Measurements from ENCODE around the gene ZFHX3. TPM values are rescaled to one million over a fixed set of nuclear protein-coding genes. Genes with fewer than 3 reads are reported as not detected.

ZFHX3 gene
- total RNA-seq, 6 experiments from 2014 or later, result 7.1 to 9.4 (median 7.7) TPM

DNA sequence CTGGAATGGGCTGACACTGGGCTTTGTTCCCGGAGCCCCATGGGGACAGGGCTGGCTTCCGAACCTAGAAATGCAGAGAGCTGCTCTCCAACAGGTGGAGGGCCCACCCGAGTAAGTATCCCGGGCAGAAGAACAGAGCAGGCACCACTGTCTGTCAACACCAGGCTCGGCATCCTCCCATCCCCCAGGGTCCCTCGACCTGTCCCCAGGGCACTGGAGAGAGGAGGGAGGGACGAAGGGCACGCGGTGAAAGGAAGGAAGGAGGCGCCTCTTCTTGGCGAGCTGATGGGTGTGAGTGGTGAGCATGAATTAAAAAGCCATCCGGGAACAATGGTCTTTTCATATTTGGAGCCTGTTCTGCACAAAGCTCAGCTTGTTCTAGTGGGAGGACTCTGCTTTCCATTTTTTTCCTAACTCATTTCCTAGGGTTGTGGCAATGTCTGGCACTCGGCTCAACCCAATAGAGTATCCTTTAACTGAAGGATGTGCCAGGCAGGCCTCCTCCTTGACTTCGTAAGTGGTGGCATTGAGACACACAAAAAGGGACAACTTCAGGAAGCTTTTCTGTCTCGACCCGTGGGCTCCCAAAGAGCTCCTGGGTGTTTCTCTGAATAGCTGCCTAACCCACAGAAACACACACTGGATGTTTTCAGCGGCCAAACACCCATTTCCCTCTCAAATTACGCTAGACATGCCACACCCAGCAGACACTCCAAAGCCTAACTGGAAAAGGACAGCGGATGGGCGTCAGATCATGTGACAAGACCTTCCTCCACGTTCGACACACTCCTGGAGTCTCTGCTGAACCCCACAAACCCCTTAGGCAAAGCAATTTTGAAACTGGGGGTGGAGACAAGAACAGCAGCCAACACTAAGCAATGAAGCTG, 47.7 kb downstream of the ZFHX3 start:
- Histone ChIP-seq H3K27me3 (no peaks in the 10 kb centered on the region), H3K4me3 (no peak overlapping the region), H3K36me3 (no peaks in the 10 kb centered on the region), H3K27ac (no peak overlapping the region), H3K9me3 (no peaks in the 10 kb centered on the region), H3K4me1 (peaks cover 0 to 14% (median 6%) of the 10 kb centered on the region in 4 donors)
- peak in 1 of 4 donors; percentile 26 for ATAC-seq
- 83% methylated on average over 11 of the region's 22 CpGs for WGBS (ENCODE audit: insufficient coverage, low coverage, low lambda C conversion rate, missing lambda C conversion rate)
- TF ChIP-seq POLR2A (IDR thresholded peaks at IDR 0.05) (no peak), CTCF (IDR thresholded peaks at IDR 0.05) (no peak)
- DNase-seq, result no peak
- intact Hi-C loops (cut with DNase I), result no loop called here

DNA sequence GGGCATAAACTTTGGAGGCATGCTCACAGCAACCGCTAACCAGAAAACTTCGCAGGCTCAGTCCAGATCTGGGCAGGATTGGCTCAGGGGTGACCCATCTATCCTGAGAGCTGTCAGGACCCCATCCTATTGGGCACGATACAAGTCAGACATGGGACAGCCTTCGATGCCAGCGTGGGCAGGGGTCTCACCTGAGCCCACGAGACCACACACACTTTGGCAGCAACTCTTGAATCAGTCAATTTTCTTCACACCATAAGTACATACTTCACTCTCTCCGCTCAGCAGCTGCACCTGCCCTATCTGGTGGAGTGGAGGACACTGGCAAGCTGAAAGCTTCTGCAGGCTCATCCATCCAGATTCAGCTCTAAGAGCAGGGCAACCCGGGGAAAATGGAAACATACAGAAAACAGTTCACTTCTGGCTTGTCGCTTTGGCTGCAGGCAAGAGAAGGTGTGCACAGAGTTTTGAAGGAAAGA, 48.3 kb downstream of the ZFHX3 start:
- no peak overlapping the region for H3K4me3 ChIP-seq
- WGBS (ENCODE audit: insufficient coverage, low coverage, low lambda C conversion rate, missing lambda C conversion rate), result 85% methylated on average over 4 of the region's 9 CpGs
- peaks cover 0 to 14% (median 6%) of the 10 kb centered on the region in 4 donors for H3K4me1 ChIP-seq
- DNase-seq (no peak), ATAC-seq (no peak)
- H3K9me3 ChIP-seq, result no peaks in the 10 kb centered on the region
- intact Hi-C loops (cut with DNase I), result no loop called here
- TF ChIP-seq CTCF (IDR thresholded peaks at IDR 0.05), result no peak
- no peak for TF ChIP-seq POLR2A (IDR thresholded peaks at IDR 0.05)
- H3K36me3 ChIP-seq, result no peaks in the 10 kb centered on the region
- H3K27me3 ChIP-seq, result no peaks in the 10 kb centered on the region
- H3K27ac ChIP-seq, result no peak overlapping the region

DNA sequence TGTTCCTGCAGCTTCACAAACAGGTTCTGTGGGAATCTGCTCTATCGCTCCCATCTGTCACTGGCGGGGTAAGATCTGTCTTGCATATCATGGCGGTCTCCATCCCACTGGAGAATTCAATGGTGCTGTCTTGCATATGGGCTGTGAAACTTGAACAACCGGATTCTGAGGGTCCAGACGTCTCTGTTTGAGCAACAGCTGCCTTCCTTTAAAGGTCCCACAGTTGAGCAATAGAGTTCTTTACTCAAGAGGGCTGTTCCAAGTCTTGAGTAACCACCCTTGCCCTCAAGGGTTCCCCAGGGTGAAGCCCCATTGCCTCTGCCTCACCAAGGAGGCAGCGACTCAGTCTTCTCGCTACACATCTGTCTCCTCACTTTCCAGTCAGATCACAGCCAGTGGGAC, 50.8 kb downstream of the ZFHX3 start:
- no peak overlapping the region for H3K27ac ChIP-seq

More for the DNA sequence above, 50.8 kb downstream of the ZFHX3 start:
- H3K4me1 ChIP-seq, result peaks cover 0 to 25% (median 11%) of the 10 kb centered on the region in 4 donors
- H3K9me3 ChIP-seq, result no peaks in the 10 kb centered on the region
- WGBS (ENCODE audit: insufficient coverage, low coverage, low lambda C conversion rate, missing lambda C conversion rate), result 87% methylated on average over 7 of the region's 7 CpGs
- H3K36me3 ChIP-seq, result no peaks in the 10 kb centered on the region
- ATAC-seq, result peak; percentile 5 to 24 (median 18)
- intact Hi-C loops (cut with DNase I), result no loop called here
- no peak for DNase-seq
- H3K4me3 ChIP-seq, result no peak overlapping the region
- no peak for TF ChIP-seq CTCF (IDR thresholded peaks at IDR 0.05)
- no peak for TF ChIP-seq POLR2A (IDR thresholded peaks at IDR 0.05)
- H3K27me3 ChIP-seq, result no peaks in the 10 kb centered on the region

All from right lobe of liver (tissue), 6 donors.